H1 (cell line): ENCODE results near the gene OSBP2. TPM values are rescaled to one million over a fixed set of nuclear protein-coding genes. Genes with fewer than 3 reads are reported as not detected.

ENCODE experiments used
- CTCF ChIA-PET: fragments of 300-600 bp; sonication (Branson Sonifier 250); formaldehyde crosslinking; loops from one replicate; lab custom pipeline; 2021; ENCODE audit not compliant: partially characterized antibody; lab: Charles Lee
- POLR2A ChIA-PET: fragments of 300-600 bp; sonication (Branson Sonifier 250); formaldehyde crosslinking; loops from one replicate; lab custom pipeline; 2021; ENCODE audit warnings: inconsistent platforms; ENCODE audit not compliant: partially characterized antibody; lab: Charles Lee
- DNase-seq, 2 experiments: peaks; one replicate each; pipeline versions ENCODE4 v3.0.0 to v3.0.0-alpha.2; 2010 to 2022; ENCODE audit warnings: low spot score in 2 of 2, low read depth in 1 of 2, mixed read lengths in 1 of 2
- FAIRE-seq: peaks from 2 replicates; lab custom pipeline; 2011; peaks lifted over from hg19 to GRCh38; lab: Jason Lieb, UNC
- H2AFZ ChIP-seq: 2 replicates; pipeline ENCODE4 v1.8.1; 2012; ENCODE audit warnings: low read length, inconsistent platforms
- H2AK5ac ChIP-seq: 2 replicates; pipeline ENCODE4 v1.6.1; 2013; ENCODE audit warnings: low read depth, low read length
- H2BK120ac ChIP-seq: replicated peaks from 2 replicates; pipeline ENCODE3; 2013; ENCODE audit warnings: low read depth, low read length, inconsistent platforms
- H2BK12ac ChIP-seq: 2 replicates; pipeline ENCODE4 v1.6.1; 2013; ENCODE audit warnings: low read depth, low read length
- H2BK15ac ChIP-seq: 2 replicates; pipeline ENCODE4 v1.6.1; 2013; ENCODE audit warnings: low read length
- H2BK20ac ChIP-seq: 2 replicates; pipeline ENCODE4 v1.6.1; 2013; ENCODE audit warnings: low read length
- H2BK5ac ChIP-seq: 2 replicates; pipeline ENCODE4 v1.6.1; 2013; ENCODE audit warnings: low read depth, low read length
- H3K14ac ChIP-seq: 2 replicates; pipeline ENCODE4 v1.6.1; 2013; ENCODE audit warnings: inconsistent platforms; ENCODE audit not compliant: insufficient read length
- H3K18ac ChIP-seq: 2 replicates; pipeline ENCODE4 v1.6.1; 2013; ENCODE audit warnings: low read length; ENCODE audit errors: extremely low read depth
- H3K23ac ChIP-seq: 2 replicates; pipeline ENCODE4 v1.6.1; 2013; ENCODE audit warnings: inconsistent platforms; ENCODE audit not compliant: insufficient read length
- H3K23me2 ChIP-seq: 2 replicates; pipeline ENCODE4 v1.6.1; 2013; ENCODE audit warnings: low read depth, low read length
- H3K27ac ChIP-seq: 2 replicates; pipeline ENCODE4 v1.6.1; 2011; ENCODE audit warnings: low read depth, low read length, inconsistent platforms
- H3K27me3 ChIP-seq, 4 experiments: replicated peaks in 1 of 4; 1 replicate in 1 of 4; 2 replicates in 3 of 4; pipeline versions ENCODE4 v1.6.1 to v1.8.1; 2011 to 2013; ENCODE audit warnings: low read length in 3 of 4, mild to moderate bottlenecking in 3 of 4, inconsistent platforms in 2 of 4, mixed read lengths in 2 of 4, moderate library complexity in 1 of 4; ENCODE audit not compliant: control insufficient read depth in 3 of 4, insufficient read depth in 3 of 4; ENCODE audit errors: extremely low read depth in 1 of 4
- H3K36me3 ChIP-seq, 4 experiments: 2 replicates each; pipeline versions ENCODE4 v1.6.1 to v1.8.1; 2011 to 2013; ENCODE audit warnings: mild to moderate bottlenecking in 4 of 4, low read length in 3 of 4, moderate library complexity in 2 of 4, control low read depth in 1 of 4, inconsistent platforms in 1 of 4; ENCODE audit not compliant: insufficient read depth in 4 of 4, control insufficient read depth in 2 of 4
- H3K4ac ChIP-seq: replicated peaks from 2 replicates; pipeline ENCODE3; 2013; ENCODE audit warnings: low read length, low read depth, mixed read lengths, inconsistent platforms; ENCODE audit not compliant: insufficient read length
- H3K4me1 ChIP-seq, 4 experiments: replicated peaks in 1 of 4; 1 replicate in 1 of 4; 2 replicates in 3 of 4; pipeline versions ENCODE4 v1.6.1 to v1.8.1; 2011 to 2013; ENCODE audit warnings: low read length in 3 of 4, inconsistent platforms in 2 of 4, mixed read lengths in 1 of 4; ENCODE audit not compliant: insufficient read depth in 4 of 4, control insufficient read depth in 3 of 4
- H3K4me2 ChIP-seq, 2 experiments: 2 replicates each; pipeline versions ENCODE4 v1.6.1 to v1.8.1; 2011 to 2013; ENCODE audit warnings: low read depth in 2 of 2, low read length in 2 of 2, control low read depth in 1 of 2, inconsistent platforms in 1 of 2, mild to moderate bottlenecking in 1 of 2; ENCODE audit not compliant: insufficient read depth in 1 of 2
- H3K4me3 ChIP-seq, 4 experiments: fragments of 200-600, 300-600 bp in 1 of 4; sonication (generic), shearing (Covaris generic), sonication (Bioruptor Twin) in 1 of 4; 2 replicates each; pipeline versions ENCODE4 v1.5.1 to v1.8.1; 2011 to 2016; ENCODE audit warnings: low read length in 4 of 4, low read depth in 3 of 4, control low read depth in 2 of 4, inconsistent platforms in 2 of 4, mild to moderate bottlenecking in 2 of 4, mixed read lengths in 1 of 4, moderate library complexity in 1 of 4; ENCODE audit not compliant: insufficient read depth in 2 of 4; ENCODE audit errors: extremely low read depth in 1 of 4
- H3K56ac ChIP-seq: replicated peaks from 2 replicates; pipeline ENCODE3; 2013; ENCODE audit warnings: low read depth, mild to moderate bottlenecking, mixed read lengths, low read length, inconsistent platforms; ENCODE audit not compliant: insufficient read length
- H3K79me1 ChIP-seq: 2 replicates; pipeline ENCODE4 v1.6.1; 2013; ENCODE audit warnings: low read depth, low read length, control low read depth
- H3K79me2 ChIP-seq, 2 experiments: 2 replicates each; pipeline versions ENCODE4 v1.6.1 to v1.8.1; 2012 to 2013; ENCODE audit warnings: low read length in 2 of 2, mild to moderate bottlenecking in 2 of 2, inconsistent platforms in 1 of 2; ENCODE audit not compliant: insufficient read depth in 2 of 2, control insufficient read depth in 1 of 2
- H3K9ac ChIP-seq, 4 experiments: replicated peaks in 1 of 4; 1 replicate in 1 of 4; 2 replicates in 3 of 4; pipeline versions ENCODE4 v1.6.1 to v1.8.1; 2011 to 2013; ENCODE audit warnings: low read depth in 3 of 4, low read length in 3 of 4, control low read depth in 2 of 4, mild to moderate bottlenecking in 2 of 4, moderate library complexity in 2 of 4, inconsistent platforms in 1 of 4; ENCODE audit errors: extremely low read depth in 1 of 4
- H3K9me3 ChIP-seq, 2 experiments: 2 replicates each; pipeline versions ENCODE4 v1.6.1 to v1.8.1; 2012 to 2013; ENCODE audit warnings: mild to moderate bottlenecking in 2 of 2, moderate library complexity in 2 of 2, control low read depth in 1 of 2, inconsistent platforms in 1 of 2, low read depth in 1 of 2, low read length in 1 of 2, mixed read lengths in 1 of 2; ENCODE audit not compliant: insufficient read depth in 2 of 2
- H4K20me1 ChIP-seq, 2 experiments: replicated peaks in 1 of 2; 2 replicates each; pipeline versions ENCODE3 to v1.8.1; 2011 to 2013; ENCODE audit warnings: inconsistent platforms in 2 of 2, low read length in 2 of 2, mild to moderate bottlenecking in 1 of 2; ENCODE audit not compliant: insufficient read depth in 2 of 2, control insufficient read depth in 1 of 2
- H4K5ac ChIP-seq: 2 replicates; pipeline ENCODE4 v1.6.1; 2013; ENCODE audit warnings: low read length, low read depth, mixed read lengths, inconsistent platforms; ENCODE audit not compliant: insufficient read length
- H4K8ac ChIP-seq: 2 replicates; pipeline ENCODE4 v1.8.0; 2013; ENCODE audit warnings: mild to moderate bottlenecking, moderate library complexity, low read length, inconsistent platforms; ENCODE audit not compliant: insufficient read depth; ENCODE audit errors: extremely low read depth
- H4K91ac ChIP-seq: replicated peaks from 2 replicates; pipeline ENCODE3; 2013; ENCODE audit warnings: low read length, mixed read lengths, inconsistent platforms; ENCODE audit not compliant: insufficient read length
- ASH2L ChIP-seq: fragments of 200-600, 300-600 bp; sonication (generic); IDR thresholded peaks from one replicate; pipeline ENCODE4 v1.7.1; 2017; ENCODE audit warnings: low read length
- JUN ChIP-seq: IDR thresholded peaks from 2 replicates; pipeline ENCODE4 v1.6.1; 2011; ENCODE audit warnings: low read depth, mild to moderate bottlenecking, improper control_type of control experiment, low read length
- KDM4A ChIP-seq: IDR thresholded peaks from one replicate; pipeline ENCODE4 v1.7.1; 2012; ENCODE audit warnings: low read depth, mild to moderate bottlenecking, moderate library complexity, low read length, inconsistent platforms; ENCODE audit not compliant: severe bottlenecking
- POLR2AphosphoS5 ChIP-seq: IDR thresholded peaks from 2 replicates; pipeline ENCODE4 v1.6.1; 2011; ENCODE audit warnings: low read depth, low read length
- RFX5 ChIP-seq: IDR thresholded peaks from 2 replicates; pipeline ENCODE4 v1.6.1; 2011; ENCODE audit warnings: low read depth, low read length, improper control_type of control experiment, borderline replicate concordance
- SP2 ChIP-seq: IDR thresholded peaks from 2 replicates; pipeline ENCODE4 v1.6.1; 2012; ENCODE audit warnings: mild to moderate bottlenecking, low read length, inconsistent platforms
- ZNF274 ChIP-seq: IDR thresholded peaks from 2 replicates; pipeline ENCODE4 v1.7.0; 2012; ENCODE audit warnings: low read length, borderline replicate concordance; ENCODE audit errors: extremely low read depth
- WGBS, 2 experiments: shearing (Covaris generic) in 1 of 2; methylation state at CpG; one replicate each; pipeline versions ENCODE4 v1.1.6 to v1.1.7; 2013 to 2015; ENCODE audit warnings: low lambda C conversion rate in 2 of 2, mixed read lengths in 2 of 2, inconsistent platforms in 1 of 2, low coverage in 1 of 2, missing lambda C conversion rate in 1 of 2; ENCODE audit not compliant: insufficient replicate concordance in 2 of 2, insufficient coverage in 1 of 2, insufficient read length in 1 of 2; ENCODE audit errors: extremely low coverage in 1 of 2, missing lambda C conversion rate in 1 of 2; 5-methylcytosine and 5-hydroxymethylcytosine counted together
- polyA plus RNA-seq, 7 experiments: library from polyadenylated mRNA; depleted of rRNA in 3 of 7; stranded (reverse) in 5 of 7; unstranded in 2 of 7; fragments of >200 nt in 5 of 7; fragments of 200-250 nt in 2 of 7; gene quantifications; 1 replicate in 5 of 7; 2 replicates in 1 of 7; 4 replicates in 1 of 7; pipeline versions ENCODE4 v1.2.1 to v1.2.3, GENCODE V29; 2011 to 2013; ENCODE audit warnings: missing spikeins in 2 of 7, mixed read lengths in 2 of 7
- total RNA-seq: library from RNA; stranded (reverse); fragmentation: NEBNext Ultra II Directional; extraction: Animal tissue kit (Norgen Biotek cat#: 25700); gene quantifications from 2 replicates; pipeline ENCODE4 v1.2.1, GENCODE V29; 2021

Gene OSBP2
- total and polyA plus RNA-seq, 2 of the 8 experiments (the other 6 are each of a cell fraction or from before 2014, with no cell fraction given) = 3.4 to 3.7 TPM

DNA sequence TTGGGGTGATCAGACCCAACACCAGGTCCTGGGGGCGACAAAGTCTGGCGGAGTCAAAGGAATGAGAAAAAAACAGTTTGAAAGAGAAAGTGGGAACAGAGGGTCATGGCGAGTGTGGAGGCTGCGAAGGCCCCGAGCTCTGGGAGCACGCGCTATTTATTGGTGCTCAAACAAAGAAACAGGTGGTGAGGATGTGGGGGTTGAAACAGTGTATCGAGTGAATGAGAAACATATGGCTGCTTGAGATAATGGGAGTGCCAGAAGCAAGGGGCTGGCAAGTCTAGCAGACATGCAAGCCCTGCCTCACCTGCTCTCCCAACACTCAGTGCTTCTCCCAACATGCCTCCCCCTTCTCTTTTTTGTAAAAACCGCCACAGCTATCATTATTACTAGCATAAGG is 19.2 kb upstream of the OSBP2 start:
- no peak overlapping the region for H4K5ac ChIP-seq
- no peak overlapping the region for H2BK5ac ChIP-seq
- no peaks in the 10 kb centered on the region for H3K23me2 ChIP-seq
- H3K18ac ChIP-seq = no peak overlapping the region
- no peak overlapping the region for H4K8ac ChIP-seq
- POLR2A ChIA-PET = interaction anchor here (0.6 kb wide), 1 partner anchor 20 kb away, joined by 3 read pairs; no protein-coding TSS in a partner anchor
- TF ChIP-seq SP2 (no peak), JUN (no peak), ZNF274 (no peak), ASH2L (no peak), POLR2AphosphoS5 (no peak), RFX5 (no peak), KDM4A (no peak)
- no peak overlapping the region for H2AFZ ChIP-seq
- H2AK5ac ChIP-seq = no peak overlapping the region
- no peak overlapping the region for H2BK15ac ChIP-seq
- H2BK120ac ChIP-seq = no peak overlapping the region
- H2BK20ac ChIP-seq = no peak overlapping the region
- H3K79me1 ChIP-seq = no peaks in the 10 kb centered on the region
- no peak overlapping the region for H3K27ac ChIP-seq
- no peak overlapping the region for H4K91ac ChIP-seq
- H4K20me1 ChIP-seq = no peaks in the 10 kb centered on the region
- no peak overlapping the region for H2BK12ac ChIP-seq
- H3K27me3 ChIP-seq = no peaks in the 10 kb centered on the region; a peak in 3 of 7 replicates
- no peak overlapping the region for H3K9ac ChIP-seq
- WGBS, 2 experiments = 93% methylated on average over 9 of the region's 9 CpGs; no CpG with 5 or more reads in 1 of the 2 experiments
- no peak overlapping the region for H3K23ac ChIP-seq
- no peak overlapping the region for H3K4me2 ChIP-seq
- DNase-seq = no peak
- no peak overlapping the region for H3K56ac ChIP-seq
- no peaks in the 10 kb centered on the region for H3K9me3 ChIP-seq
- H3K4me1 ChIP-seq = peaks cover 0 to 4% (median 1%) of the 10 kb centered on the region in 4 experiments; a peak in 3 of 7 replicates
- H3K14ac ChIP-seq = no peak overlapping the region
- no peaks in the 10 kb centered on the region for H3K36me3 ChIP-seq
- CTCF ChIA-PET = interaction anchor here (1.1 to 1.4 kb wide), 2 partner anchors 41 to 42 kb away, joined by 3 to 4 read pairs; no protein-coding TSS in a partner anchor
- H3K79me2 ChIP-seq = no peaks in the 10 kb centered on the region
- H3K4me3 ChIP-seq = no peak overlapping the region
- FAIRE-seq = no peak
- H3K4ac ChIP-seq = no peak overlapping the region
